HepG2 (cell line): ENCODE results near the gene UBE2S. TPM values are rescaled to one million over a fixed set of nuclear protein-coding genes. Genes with fewer than 3 reads are reported as not detected.

Experiments used
- KLF16 ChIP-seq, 2 experiments: sonication (generic) in 1 of 2; formaldehyde crosslinking in 1 of 2; IDR thresholded peaks; 2 replicates each; pipeline versions ENCODE4 v1.6.1 to v1.8.0; 2016 to 2023; ENCODE audit warnings: missing genetic modification reagents in 2 of 2, missing compliant biosample characterization in 1 of 2
- STAT6 ChIP-seq: sonication (generic); formaldehyde crosslinking; IDR thresholded peaks from 2 replicates; pipeline ENCODE4 v1.4.0; 2020; ENCODE audit warnings: missing genetic modification reagents, mild to moderate bottlenecking, borderline replicate concordance
- ZNF687 ChIP-seq: sonication (generic); formaldehyde crosslinking; IDR thresholded peaks from 2 replicates; pipeline ENCODE4 v1.5.1; 2020; ENCODE audit warnings: mild to moderate bottlenecking, missing genetic modification reagents, moderate library complexity
- polyA plus RNA-seq, 8 experiments: library from polyadenylated mRNA; depleted of rRNA in 3 of 8; stranded (reverse) in 7 of 8; unstranded in 1 of 8; fragments of >200 nt; fragmentation: Illumina TruSeq in 4 of 8; extraction: Trizol in 4 of 8; gene quantifications; 2 replicates each; pipeline versions ENCODE4 v1.2.1 to v1.2.3, GENCODE V29; 2011 to 2016; ENCODE audit warnings: low read depth in 4 of 8, missing spikeins in 1 of 8, mixed read lengths in 1 of 8; ENCODE audit not compliant: insufficient read depth in 1 of 8
- total RNA-seq, 5 experiments: library from RNA; depleted of rRNA; stranded (reverse); fragments of >200 nt; fragmentation: Illumina TruSeq; extraction: Trizol; gene quantifications; 2 replicates each; pipeline ENCODE4 v1.2.3, GENCODE V29; 2016; ENCODE audit warnings: low read depth in 1 of 5

Gene UBE2S
- total and polyA plus RNA-seq, 2 of the 13 experiments (the other 11 are each of a cell fraction or from before 2014, with no cell fraction given): 32.2 to 39.3 TPM

- TF ChIP-seq ZNF687 (CRISPR knock-in tag) (peak; percentile 37), KLF16 (CRISPR knock-in tag; IDR thresholded peaks at IDR 0.05) (no peak), STAT6 (no peak)
These were observed 21.1 kb downstream of the UBE2S start (continued) for GRCh38 chr19:55386493-55386971.
